ENCODE results near the gene GAS2L3. TPM values are rescaled to one million over a fixed set of nuclear protein-coding genes. Genes with fewer than 3 reads are reported as not detected.

The GAS2L3 gene
- total and polyA plus RNA-seq, 2 of the 8 experiments (the other 6 are each of a cell fraction or from before 2014, with no cell fraction given), result 2.1 to 19.3 TPM

GRCh38 chr12:100672075-100672592 lies 98.7 kb downstream of the GAS2L3 start:
- Histone ChIP-seq H4K91ac (replicated peaks; ENCODE audit: insufficient read length, low read length) (no peak overlapping the region), H2BK5ac (ENCODE audit: low read depth, low read length) (no peak overlapping the region), H3K79me1 (ENCODE audit: low read depth, low read length) (no peaks in the 10 kb centered on the region), H3K4ac (replicated peaks; ENCODE audit: insufficient read length, low read depth, low read length) (no peak overlapping the region), H3K56ac (replicated peaks; ENCODE audit: insufficient read length, low read depth, low read length) (no peak overlapping the region), H4K5ac (ENCODE audit: insufficient read length, low read depth, low read length) (no peak overlapping the region), H3K27ac (ENCODE audit: low read depth, low read length) (no peak overlapping the region), H3K27me3 (replicated peaks in 1 of 4; ENCODE audit: control insufficient read depth in 3 of 4, extremely low read depth in 1 of 4, insufficient read depth in 3 of 4, low read length in 3 of 4) (no peaks in the 10 kb centered on the region), H2BK20ac (ENCODE audit: low read length) (no peak overlapping the region), H2BK120ac (replicated peaks; ENCODE audit: low read depth, low read length) (no peak overlapping the region), H3K36me3 (ENCODE audit: control insufficient read depth in 2 of 4, insufficient read depth in 4 of 4, low read length in 3 of 4) (no peaks in the 10 kb centered on the region), H3K9ac (replicated peaks in 1 of 4; ENCODE audit: extremely low read depth in 1 of 4, low read depth in 3 of 4, low read length in 3 of 4) (no peak overlapping the region), H4K20me1 (replicated peaks in 1 of 2; ENCODE audit: control insufficient read depth in 1 of 2, insufficient read depth in 2 of 2, low read length in 2 of 2) (no peaks in the 10 kb centered on the region), H3K23ac (ENCODE audit: insufficient read length) (no peak overlapping the region), H3K4me1 (replicated peaks in 1 of 4; ENCODE audit: control insufficient read depth in 3 of 4, insufficient read depth in 4 of 4, low read length in 3 of 4) (no peaks in the 10 kb centered on the region), H3K18ac (ENCODE audit: extremely low read depth, low read length) (no peak overlapping the region), H3K4me3 (ENCODE audit: extremely low read depth in 1 of 4, insufficient read depth in 2 of 4, low read depth in 3 of 4, low read length in 4 of 4) (no peak overlapping the region), H3K79me2 (ENCODE audit: control insufficient read depth in 1 of 2, insufficient read depth in 2 of 2, low read length in 2 of 2) (no peaks in the 10 kb centered on the region), H3K14ac (ENCODE audit: insufficient read length) (no peak overlapping the region), H3K4me2 (ENCODE audit: insufficient read depth in 1 of 2, low read depth in 2 of 2, low read length in 2 of 2) (no peak overlapping the region), H2AK5ac (ENCODE audit: low read depth, low read length) (no peak overlapping the region), H3K9me3 (ENCODE audit: insufficient read depth in 2 of 2, low read depth in 1 of 2, low read length in 1 of 2) (no peaks in the 10 kb centered on the region), H4K8ac (ENCODE audit: extremely low read depth, insufficient read depth, low read length) (no peak overlapping the region), H2AFZ (ENCODE audit: low read length) (no peak overlapping the region), H2BK12ac (ENCODE audit: low read depth, low read length) (no peak overlapping the region), H3K23me2 (ENCODE audit: low read depth, low read length) (no peaks in the 10 kb centered on the region), H2BK15ac (ENCODE audit: low read length) (0 out of 2 replicates have a peak overlapping the region, but pooled peaks have one; percentile 12)
- WGBS, 2 experiments (ENCODE audit: extremely low coverage in 1 of 2, insufficient coverage in 1 of 2, insufficient read length in 1 of 2, insufficient replicate concordance in 2 of 2, low coverage in 1 of 2, low lambda C conversion rate in 2 of 2, missing lambda C conversion rate in 1 of 2), result 79% methylated on average over 2 of the region's 2 CpGs; no CpG with 5 or more reads in 1 of the 2 experiments
- DNase-seq (ENCODE audit: low read depth in 1 of 2, low spot score in 2 of 2) (peak in 1 of 2 experiments; percentile 94), FAIRE-seq (no peak)
- POLR2A ChIA-PET (ENCODE audit: partially characterized antibody), result interaction anchor here (1.2 kb wide), 1 partner anchor 98 kb away, joined by 3 read pairs; the partner anchor contains the start of gene GAS2L3
- CTCF ChIA-PET (ENCODE audit: partially characterized antibody), result interaction anchor here (0.6 to 6.5 kb wide), 56 partner anchors 8 to 582 kb away, joined by 3 to 101 read pairs (median 5); no protein-coding TSS in a partner anchor
- TF ChIP-seq SIRT6 (IDR thresholded peaks at IDR 0.05; ENCODE audit: low read length) (no peak), RFX5 (IDR thresholded peaks at IDR 0.05; ENCODE audit: borderline replicate concordance, low read depth, low read length) (no peak), HDAC6 (IDR thresholded peaks at IDR 0.05; ENCODE audit: low read depth, low read length) (no peak), JUND (IDR thresholded peaks at IDR 0.05; ENCODE audit: low read length) (no peak), YY1 (IDR thresholded peaks at IDR 0.05; ENCODE audit: low read depth, low read length) (0 out of 2 replicates have a peak, but pooled peaks have one; percentile 50), RAD21 (IDR thresholded peaks at IDR 0.05 in 1 of 2, conservative IDR thresholded peaks at IDR 0.05 in 1 of 2; ENCODE audit: low read depth in 2 of 2, low read length in 2 of 2) (peak; percentile 57 to 63), PHF8 (conservative IDR thresholded peaks at IDR 0.05; ENCODE audit: low read depth, low read length) (no peak), TCF12 (IDR thresholded peaks at IDR 0.05; ENCODE audit: low read depth, low read length) (no peak), RXRA (IDR thresholded peaks at IDR 0.05; ENCODE audit: insufficient read depth, low read depth, low read length) (no peak), SRF (IDR thresholded peaks at IDR 0.05; ENCODE audit: low read depth, low read length) (no peak), KDM4A (IDR thresholded peaks at IDR 0.05; ENCODE audit: low read depth, low read length, severe bottlenecking) (no peak), GTF2F1 (IDR thresholded peaks at IDR 0.05; ENCODE audit: borderline replicate concordance, low read depth, low read length) (no peak)
